Measurements from ENCODE around the gene ZNF787.

The ZNF787 gene

DNA sequence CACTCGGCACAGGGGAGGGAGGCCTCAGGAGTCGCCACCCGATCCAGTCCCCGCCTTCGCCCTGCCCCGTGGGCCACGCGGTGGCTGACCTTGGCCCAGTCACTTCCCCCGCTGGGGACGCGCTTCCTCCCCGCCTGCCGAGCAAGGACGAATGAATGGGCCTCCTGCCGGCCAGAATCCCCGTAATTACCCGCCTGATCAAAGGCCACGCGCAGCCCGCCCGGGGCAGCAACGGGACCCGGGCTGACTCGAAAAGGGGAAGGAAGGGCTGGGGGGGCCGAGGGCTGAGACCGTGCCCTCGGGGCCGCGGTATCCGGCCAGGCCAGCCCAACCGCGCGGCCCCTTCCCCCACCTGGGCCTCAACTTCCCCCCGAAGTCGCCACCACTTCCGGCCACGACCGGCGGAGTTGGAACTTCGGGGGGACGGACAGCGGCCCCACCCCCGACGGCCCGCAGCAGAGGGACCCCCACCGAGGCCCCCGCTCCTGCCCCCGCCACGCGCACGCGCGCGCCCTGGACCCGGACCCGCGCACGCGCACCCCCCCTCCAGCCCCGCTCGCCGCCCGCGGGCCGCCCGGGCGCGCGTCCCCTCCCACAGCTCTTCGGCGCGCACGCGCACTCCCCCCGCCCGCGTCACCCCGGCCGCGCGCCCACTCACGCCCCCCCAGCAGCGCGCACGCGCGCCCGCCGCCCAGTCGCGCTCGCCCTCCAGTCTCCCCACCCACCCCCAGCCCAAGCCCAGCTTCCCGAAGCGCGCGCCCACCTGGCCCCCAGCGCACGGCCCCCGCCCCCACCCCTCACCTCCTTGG, 520 bp downstream of the ZNF787 start:
- peak; percentile 88 for DNase-seq (ENCODE audit: low spot score)

DNA sequence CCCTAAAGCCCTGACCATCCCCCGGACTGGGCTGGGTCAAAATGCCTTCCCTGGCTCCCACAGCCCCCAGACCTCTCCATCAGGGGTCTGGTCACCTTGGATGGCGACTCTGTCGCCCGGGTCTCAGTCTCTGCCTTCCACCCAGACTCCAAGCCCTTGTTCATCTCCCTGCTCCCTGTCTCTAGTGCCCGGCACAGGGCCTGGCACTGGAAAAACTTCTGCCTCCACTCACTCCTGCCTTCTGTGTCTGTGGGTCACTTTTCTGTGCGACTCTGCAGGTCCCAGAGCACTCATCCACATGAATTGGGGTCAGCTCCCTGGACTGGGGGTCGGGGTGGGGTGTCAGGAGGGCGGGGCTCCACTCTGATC, 1.1 kb downstream of the ZNF787 start:
- no peak for DNase-seq (ENCODE audit: low spot score)

DNA sequence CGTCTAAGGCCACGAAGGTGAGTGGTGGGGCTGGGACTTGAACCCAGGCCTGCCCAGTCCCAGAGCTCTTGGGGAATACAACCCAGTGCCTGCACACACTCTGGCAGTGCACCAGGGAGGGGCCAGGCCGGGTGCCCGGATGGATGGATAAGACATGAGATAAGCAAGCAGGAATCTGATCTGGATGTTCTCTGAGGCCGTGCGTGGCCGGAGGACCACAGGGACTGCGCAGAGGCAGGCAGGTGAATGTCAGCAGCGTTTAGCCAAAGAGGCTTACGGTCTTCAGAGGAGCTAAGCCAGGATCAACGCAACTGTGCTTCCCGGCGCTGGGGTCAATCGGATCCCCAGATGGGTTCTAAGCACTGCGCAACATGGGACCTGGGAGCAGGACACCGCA, 1.5 kb downstream of the ZNF787 start:
- DNase-seq (ENCODE audit: low spot score): no peak

DNA sequence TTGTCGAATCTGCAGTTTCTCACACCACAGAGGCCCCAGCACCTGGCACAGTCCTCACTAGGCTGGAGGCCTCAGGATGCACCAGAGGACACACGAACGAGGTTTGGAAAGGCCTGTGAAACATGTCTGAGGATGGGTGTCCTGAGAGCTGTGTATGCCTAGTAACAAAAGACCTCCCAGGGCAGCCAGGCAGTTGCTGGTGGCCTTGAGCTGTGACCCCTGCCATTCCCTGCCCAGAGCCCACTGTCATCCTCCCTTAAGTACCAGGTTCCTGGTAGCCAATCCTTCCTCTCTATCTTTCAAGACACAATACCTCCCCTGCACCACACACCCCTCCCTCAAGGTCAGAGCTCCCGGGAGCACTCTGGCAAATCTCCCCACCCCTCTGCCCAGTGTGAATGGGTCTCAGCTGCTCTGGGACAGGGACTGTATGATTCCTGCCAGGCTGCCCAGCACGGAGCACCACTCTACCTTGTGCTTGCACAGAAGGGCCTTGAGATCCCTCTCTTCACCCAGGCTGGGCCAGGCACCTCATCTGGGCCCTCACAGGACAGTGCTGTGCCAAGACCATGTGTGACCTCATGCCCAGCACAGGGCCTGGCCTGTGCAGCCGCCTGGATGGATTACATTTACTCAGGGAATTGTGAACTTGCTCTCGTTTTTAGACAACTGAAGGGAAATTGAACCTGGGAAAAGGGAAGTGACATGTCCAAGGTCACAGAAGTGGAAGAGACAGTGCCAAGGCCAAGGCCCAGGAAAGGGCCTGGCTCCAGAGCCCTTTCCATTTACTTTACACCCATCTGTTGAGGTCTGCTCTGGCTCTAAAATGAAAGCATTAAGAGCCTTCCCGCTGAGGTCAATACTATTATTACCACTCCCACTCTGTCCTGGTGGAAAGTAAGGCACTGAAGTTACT, 2.2 kb downstream of the ZNF787 start:
- no peak for DNase-seq (ENCODE audit: low spot score)

DNA sequence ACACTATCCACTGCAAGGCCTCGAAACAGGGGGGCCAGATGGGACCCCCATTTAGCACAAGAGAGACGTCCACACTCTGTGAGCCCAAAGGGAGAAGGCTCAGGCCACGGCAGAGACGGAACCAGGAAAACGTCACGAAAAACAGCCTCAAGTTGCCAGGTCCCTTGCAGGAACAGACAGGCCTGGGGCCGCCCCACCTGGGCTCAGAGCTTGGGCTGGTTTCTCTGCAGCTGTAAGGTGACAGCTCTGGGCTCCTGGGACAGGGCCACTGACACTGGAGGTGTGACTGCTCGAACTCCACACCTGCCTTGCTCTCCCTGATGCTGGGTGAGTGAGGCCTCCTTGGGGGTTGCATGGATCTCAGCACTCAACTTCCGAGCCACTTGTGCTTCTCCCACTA, 3.2 kb downstream of the ZNF787 start:
- DNase-seq (ENCODE audit: low spot score): no peak

DNA sequence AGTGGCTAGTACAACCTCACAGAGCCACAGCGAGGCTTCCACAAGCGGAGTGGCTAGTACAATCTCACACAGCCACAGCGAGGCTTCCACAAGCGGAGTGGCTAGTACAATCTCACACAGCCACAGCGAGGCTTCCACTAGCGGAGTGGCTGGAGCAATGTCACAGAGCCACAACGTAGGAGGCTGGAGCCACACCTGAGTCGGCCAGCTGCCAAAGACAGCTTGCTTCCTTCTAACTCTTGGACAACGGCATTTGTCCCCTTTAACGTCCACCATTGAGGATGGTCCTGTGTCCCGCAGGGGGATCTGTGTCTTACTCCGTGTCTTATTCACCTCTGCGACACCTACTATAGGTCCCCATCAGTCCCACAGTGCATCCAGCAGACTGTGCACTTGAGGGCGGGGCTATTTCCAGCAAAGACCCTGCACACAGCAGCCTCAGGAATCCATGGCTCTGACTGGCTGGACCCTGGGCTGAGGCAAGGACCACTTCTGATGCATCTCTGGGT, 3.7 kb downstream of the ZNF787 start:
- no peak for DNase-seq (ENCODE audit: low spot score)

DNA sequence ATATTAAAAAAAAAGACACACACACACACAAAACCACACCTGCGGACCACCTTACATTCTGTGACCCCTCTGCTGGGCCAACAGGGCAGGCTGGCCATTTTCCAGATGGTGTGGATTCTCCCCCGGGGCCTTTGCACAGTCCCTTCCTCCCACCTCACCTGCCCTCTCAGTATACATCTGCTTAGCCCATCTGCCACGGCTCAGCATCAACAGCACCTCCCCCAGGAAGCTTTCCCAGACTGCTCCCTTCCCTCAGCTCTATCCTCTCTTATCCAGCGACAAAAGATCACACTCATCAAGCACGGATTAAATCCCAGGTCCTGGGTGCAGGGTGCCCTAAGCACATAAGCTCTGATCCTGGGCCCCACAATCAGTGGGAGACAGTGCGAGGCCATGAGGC, 4.5 kb downstream of the ZNF787 start:
- DNase-seq (ENCODE audit: low spot score): no peak

DNA sequence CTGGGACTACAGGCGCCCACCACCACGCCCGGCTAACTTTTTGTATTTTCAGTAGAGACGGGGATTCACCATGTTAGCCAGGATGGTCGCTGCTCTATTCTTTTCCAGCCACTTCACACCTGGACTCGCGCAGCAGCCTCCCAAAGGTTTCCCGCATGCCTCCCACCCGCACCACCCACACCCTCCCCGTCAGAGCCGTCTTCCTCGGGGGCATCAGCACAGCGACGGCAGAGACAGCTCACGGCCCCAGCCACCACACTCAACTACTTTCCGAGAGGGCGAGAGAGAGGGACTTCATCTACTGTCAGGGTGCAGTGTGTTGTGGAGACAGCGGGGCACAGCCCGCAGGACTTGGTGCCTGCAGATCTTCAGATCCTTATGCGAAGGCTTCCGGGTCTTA, 5.6 kb downstream of the ZNF787 start:
- no peak for DNase-seq (ENCODE audit: low spot score)

DNA sequence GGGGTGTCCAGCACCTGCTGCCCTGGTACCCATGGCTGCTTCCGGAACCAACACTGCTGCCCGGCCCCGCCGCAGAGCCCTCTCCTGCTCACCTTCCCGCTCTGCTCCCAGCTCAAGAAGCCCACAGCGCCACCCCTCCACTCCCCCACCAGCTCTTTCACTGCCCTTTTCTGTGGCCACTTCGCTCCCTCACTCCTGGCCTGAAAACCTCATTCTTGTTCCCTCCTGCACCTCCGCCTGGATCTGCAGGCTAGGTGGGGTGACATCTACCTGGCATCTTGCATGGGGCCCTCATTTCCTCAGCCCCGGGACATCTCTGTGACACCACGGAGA, 6.4 kb downstream of the ZNF787 start:
- no peak for DNase-seq (ENCODE audit: low spot score)

DNA sequence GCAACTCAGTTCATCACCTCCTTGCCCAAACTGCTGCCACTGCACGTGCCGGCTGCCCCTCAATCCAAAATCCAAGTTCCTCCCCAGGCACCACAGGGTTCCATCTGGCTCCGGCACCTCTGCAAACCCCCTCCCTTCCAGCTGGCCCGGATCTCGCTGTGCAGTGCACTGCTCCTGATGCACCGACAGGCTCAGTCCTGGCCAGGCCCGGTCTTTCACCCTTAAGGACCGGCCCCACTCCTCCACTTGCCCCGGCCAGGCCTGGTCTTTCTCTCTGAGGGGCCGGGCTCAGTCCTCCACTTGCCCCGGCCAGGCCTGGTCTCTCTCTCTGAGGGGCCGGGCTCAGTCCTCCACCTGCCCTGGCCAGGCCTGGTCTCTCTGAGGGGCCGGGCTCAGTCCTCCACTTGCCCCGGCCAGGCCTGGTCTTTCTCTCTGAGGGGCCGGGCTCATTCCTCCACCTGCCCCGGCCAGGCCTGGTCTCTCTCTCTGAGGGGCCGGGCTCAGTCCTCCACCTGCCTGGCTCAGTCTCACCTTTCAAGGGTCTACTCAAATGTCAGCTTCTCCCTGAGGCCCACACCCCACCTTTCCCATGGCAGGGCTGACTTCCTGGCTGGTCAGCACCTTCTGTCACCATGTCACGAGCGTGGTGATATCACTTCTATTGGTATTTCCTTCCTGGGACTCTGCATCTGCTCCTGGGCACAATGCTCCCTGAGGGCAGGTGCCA, 6.9 kb downstream of the ZNF787 start:
- no peak for DNase-seq (ENCODE audit: low spot score)

DNA sequence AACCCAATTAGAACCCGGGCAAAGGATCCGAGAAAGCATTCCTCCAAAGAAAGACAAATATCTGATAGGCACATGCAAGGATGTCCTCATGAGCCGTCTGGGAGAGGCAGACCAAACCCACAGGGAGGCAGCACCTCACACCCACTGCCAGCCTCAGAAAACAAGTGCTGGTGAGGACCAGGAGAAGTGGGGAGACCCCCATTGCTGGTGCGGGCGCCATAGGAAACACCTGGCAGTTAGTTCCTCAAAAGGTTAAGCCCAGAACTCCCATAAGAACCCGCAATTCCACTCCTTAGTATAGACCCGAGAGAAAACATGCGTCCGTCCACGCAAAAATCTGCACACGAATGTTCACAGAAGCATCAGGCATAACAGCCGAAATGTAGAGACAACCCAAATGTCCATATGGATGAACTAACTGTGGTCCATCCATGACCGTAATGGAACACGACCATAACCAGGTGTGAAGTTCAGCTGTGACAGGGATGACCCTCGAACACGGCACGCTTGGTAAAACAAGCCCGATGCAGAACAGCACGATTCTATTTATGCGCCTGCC, 7.9 kb downstream of the ZNF787 start:
- DNase-seq (ENCODE audit: low spot score): no peak

DNA sequence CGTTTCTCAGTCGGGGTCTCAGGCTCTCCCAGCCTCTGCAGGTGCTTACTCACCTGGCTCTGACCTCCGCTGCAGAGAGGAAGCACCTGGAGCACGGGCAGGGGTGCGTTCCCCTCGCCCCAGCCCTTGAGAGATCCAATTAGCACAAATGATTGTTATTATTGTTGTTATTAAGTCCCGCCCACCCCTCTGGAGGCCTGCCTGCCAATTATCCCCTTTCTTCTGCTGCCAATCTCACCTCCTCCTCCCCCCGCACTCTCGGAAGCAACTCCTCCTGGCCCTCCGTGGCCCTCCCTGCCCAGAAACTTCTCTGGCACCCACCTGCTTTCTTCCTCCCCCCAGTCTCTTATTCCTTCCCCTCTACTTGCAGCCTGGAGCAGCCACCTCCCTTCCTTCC, 8.8 kb downstream of the ZNF787 start:
- no peak for DNase-seq (ENCODE audit: low spot score)

DNA sequence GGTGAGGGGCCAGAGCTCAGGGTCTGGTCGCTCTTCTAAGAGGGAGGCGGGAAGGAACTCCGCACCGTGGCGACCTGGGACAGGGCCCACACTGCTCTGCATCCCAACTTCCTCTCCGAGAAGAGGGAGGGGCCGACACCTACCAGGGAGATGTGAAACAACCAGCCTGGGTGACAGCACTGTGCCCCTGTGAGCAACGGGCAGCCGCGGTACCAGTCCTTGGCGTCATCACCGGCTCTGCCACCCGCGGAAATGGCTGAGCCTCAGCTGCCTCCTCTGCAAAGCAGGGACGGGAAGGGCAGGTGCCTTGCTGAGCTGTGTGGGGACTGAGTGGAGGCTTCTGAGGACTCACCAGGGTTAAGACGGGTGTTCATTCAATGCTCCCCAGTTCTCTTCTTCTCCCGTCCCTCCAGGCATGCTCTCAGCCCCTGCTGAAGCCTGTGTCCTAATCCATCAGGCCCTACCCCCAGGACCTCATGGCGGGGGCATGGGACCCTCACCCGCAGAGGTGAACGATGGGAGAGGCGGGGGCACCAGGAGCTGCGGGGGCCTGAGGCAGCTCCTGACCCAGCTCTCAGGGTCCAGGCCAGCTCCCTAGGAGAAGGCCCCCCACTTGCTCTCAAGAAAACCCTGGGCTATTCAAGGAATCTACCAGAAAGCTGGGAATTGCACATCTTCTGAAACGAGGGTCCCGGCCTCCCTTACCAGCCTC, 9.3 kb downstream of the ZNF787 start:
- DNase-seq (ENCODE audit: low spot score): no peak

DNA sequence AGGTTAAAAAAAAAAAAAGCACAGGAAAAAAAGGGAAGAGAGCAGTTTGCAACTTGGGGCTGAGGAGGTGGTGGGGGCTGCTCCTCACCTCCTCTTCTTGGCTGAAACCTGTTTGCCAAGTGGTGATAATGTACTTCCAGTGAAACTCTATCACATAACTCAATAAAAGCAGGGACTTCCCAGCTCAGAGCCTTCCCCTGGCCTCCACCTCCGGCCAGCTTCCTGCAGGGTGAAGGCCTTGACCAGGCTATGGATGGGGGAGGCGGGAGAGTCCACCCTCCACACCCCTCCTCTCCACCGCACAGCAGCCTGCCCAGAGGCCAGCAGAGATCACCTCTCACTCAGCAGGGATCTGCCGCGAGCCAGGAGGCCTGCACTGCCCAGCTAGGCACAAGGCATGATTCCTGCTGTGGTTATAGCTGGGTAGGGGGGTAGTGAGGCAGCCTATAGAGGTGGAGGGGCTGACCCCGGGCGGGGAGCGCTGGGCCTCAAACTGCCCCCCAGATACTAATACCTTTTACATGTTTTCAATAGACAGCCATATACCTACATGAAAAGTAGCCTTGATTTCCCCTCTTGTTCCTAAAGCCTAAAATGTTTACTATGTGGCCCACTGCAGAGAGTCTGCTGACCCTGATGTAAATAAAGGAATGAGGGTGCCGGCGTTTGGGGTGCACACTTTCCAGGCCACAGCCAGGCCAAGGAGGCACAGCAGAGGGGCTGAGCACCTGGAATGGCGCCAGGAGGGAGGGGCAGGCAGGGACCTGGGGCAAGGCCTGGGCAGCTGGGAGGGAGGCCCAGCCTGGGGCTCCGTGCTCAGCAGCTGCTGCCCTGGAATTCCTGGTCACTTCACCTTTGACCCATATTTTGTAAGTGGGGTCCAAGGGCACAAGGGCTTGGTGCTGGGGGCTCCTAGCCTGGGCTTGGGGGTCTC, 10.3 kb downstream of the ZNF787 start:
- DNase-seq (ENCODE audit: low spot score): no peak

DNA sequence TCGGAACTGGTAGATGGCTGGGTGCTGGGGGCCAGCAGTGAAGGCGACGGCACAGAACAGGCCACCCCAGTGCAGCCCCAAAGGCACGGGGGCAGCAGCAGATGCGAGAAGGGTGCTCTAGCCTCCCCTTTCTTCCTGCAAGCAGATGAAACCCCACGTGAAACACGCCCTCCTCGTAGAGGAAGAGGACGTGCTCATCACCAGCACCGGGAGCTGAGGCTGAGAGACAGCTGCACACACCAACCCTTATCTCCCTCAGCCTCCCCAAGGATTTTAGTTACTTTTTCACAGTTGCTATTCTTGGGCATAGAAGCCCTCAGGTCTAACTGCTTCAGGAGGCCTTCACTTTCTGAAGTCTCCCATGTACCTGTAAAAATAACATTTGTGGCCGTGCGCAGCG, 11.9 kb downstream of the ZNF787 start:
- no peak for DNase-seq (ENCODE audit: low spot score)

DNA sequence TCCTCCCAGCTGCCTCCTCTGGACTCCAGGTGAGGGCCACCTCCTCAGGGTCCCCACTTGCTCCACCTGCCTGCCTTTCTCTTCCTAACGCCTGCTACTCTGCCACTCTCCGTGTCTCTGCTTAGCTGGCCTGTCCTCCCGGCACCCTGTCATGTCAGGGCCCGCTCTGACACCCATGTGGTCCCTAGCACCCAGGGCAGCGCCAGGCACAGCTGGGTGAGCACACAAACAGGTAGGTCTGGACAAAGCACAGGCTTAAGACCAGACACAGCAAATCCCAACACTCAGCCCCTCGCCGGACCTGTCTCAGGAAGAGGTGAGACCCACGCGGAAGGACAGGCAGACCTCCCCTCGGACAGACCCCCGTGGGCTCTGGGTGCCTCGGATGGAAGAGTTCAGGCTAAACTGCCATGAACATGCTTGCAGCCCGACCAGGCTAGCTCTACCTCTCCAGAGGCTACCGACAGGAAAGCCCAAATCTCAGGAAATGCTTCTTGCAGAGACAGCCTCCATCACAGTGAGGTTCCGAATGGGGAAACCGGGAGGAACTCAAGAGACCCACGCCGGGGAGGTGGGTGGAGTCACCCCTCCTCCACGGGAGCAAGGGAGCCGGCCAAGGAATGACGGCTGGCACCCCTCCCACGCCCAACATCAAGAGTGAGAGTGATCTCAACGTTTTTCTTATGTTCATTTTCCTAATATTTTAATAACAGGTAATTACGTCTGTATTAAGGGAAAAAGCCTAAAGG, 12.5 kb downstream of the ZNF787 start:
- DNase-seq (ENCODE audit: low spot score): no peak

DNA sequence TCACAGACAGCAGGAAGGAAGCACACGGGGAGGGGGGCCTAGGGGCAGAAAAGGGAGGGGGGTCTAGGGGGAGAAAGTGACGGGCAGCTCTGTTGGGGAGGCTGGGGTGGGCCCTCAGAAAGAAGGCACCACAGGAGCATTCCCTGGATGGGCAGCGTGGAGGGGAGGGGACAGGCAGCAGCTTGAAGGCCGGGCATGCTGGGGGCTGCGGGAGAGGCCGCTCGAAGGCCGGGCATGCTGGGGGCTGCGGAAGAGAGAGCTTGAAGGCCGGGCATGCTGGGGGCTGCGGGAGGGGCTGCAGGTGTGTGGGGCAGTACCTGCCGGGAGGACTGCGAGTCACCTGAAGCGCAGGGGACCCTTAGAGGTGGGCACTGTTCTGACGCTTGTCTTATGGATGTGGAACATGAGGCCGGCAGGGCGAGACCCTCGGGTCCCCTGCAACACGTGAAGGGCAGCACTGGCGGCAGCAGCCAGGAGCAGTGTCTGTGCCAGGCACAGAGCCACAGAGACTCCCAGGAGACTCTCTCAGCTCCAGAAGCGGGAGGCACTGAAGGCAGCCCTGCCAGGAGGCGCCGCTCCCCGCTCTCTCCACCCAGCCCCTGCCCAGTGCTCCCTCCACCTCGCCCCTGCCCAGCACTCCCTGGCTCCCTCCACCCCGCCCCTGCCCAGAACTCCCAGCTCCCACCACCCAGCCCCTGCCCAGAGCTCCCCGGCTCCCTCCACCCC, 13.3 kb downstream of the ZNF787 start:
- no peak for DNase-seq (ENCODE audit: low spot score)

DNA sequence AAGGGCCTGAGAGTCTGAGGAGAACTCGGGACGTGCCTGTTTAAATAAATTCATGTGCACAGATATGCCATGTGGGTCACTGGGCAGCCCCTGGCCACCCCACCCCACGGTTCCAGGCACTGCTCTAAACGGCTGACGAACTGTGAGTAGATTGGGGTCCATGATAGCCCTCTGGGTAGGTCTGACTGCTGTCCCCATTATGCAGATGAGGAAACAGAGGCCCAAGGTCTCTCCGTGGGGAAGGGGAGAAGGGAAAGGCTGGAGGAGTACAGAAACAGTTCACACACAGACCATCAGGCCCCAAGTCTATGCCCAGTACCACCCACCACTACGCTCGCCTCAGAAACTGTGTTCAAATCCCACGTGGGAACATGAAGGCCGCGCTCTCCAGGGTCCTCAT, 14.1 kb downstream of the ZNF787 start:
- DNase-seq (ENCODE audit: low spot score): no peak

DNA sequence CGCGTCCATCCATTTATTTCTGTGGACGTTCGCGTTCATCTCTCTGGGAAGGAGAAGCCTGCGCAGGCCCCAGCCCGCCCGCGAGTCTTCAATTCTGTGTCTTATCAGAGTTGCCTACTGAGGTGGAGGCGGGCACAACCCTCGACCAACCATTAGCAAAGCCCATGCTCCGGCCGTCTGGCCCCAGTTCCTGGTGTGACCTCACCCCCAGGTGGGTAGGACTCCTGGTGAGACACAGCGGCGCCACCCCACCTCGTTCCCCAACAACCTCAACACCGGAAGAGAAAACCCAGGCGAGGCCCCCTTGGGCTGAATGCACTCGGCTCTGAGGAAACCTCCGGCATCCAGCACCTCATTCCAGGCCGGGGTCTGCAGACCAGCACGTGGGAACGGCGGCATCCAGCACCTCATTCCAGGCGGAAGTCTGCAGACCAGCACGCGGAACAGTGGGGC, 14.7 kb downstream of the ZNF787 start:
- no peak for DNase-seq (ENCODE audit: low spot score)

Data from left forelimb (tissue), 1 donor.